Measurements from ENCODE around the gene SCN5A.

GRCh38 chr3:38653685-38654537 is 4.4 kb upstream of the SCN5A start:
- TF ChIP-seq CTCF (conservative IDR thresholded peaks at IDR 0.05; ENCODE audit: low read depth, low read length) (no peak), CEBPB (IDR thresholded peaks at IDR 0.05; ENCODE audit: low read depth, low read length) (no peak), BHLHE40 (IDR thresholded peaks at IDR 0.05; ENCODE audit: low read depth, low read length) (no peak), RCOR1 (IDR thresholded peaks at IDR 0.05; ENCODE audit: insufficient replicate concordance, low read length) (no peak), POLR2A (IDR thresholded peaks at IDR 0.05; ENCODE audit: low read depth, low read length) (no peak), NFE2L2 (IDR thresholded peaks at IDR 0.05; ENCODE audit: low read depth, low read length) (no peak), MXI1 (IDR thresholded peaks at IDR 0.05; ENCODE audit: borderline replicate concordance, low read depth, low read length) (no peak), MAFK (IDR thresholded peaks at IDR 0.05; ENCODE audit: low read depth, low read length) (no peak), RFX5 (IDR thresholded peaks at IDR 0.05; ENCODE audit: low read depth, low read length) (no peak), SMC3 (IDR thresholded peaks at IDR 0.05; ENCODE audit: low read depth, low read length) (no peak), FOS (IDR thresholded peaks at IDR 0.05; ENCODE audit: low read depth, low read length) (no peak), RAD21 (IDR thresholded peaks at IDR 0.05; ENCODE audit: low read length) (no peak), CHD1 (IDR thresholded peaks at IDR 0.05; ENCODE audit: low read depth, low read length) (no peak), MAZ (IDR thresholded peaks at IDR 0.05; ENCODE audit: borderline replicate concordance, low read depth, low read length) (no peak)

Measured in IMR-90 (cell line).